ENCODE measurements around the gene CD300E. TPM values are rescaled to one million over a fixed set of nuclear protein-coding genes. Genes with fewer than 3 reads are reported as not detected.

The CD300E gene, protein sequence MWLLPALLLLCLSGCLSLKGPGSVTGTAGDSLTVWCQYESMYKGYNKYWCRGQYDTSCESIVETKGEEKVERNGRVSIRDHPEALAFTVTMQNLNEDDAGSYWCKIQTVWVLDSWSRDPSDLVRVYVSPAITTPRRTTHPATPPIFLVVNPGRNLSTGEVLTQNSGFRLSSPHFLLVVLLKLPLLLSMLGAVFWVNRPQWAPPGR
- not detected in 2 replicates for total RNA-seq (2014; rRNA removed; shearing (Covaris generic))
- not detected in 2 replicates for polyA plus RNA-seq (2014; cell fraction: nucleus; rRNA removed)

DNA sequence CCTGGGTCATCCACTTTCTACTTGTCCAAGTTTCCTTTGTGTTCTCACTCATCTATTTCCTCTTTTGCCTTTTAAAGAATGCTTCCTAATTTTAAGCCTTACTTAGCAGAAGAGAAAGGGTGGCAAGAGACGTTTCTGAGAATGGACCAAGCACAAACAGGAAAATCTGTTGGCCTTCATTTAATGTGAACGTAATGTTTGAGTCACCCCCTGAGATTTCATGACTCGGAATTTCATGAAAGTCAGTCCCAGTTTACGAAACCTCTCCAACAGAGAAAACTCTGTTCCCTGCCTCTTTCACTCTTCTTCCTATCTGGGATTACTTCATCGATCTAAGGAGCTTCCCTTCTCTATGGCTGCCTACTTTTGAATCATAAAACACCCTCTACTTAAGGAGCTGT is at the start of gene CD300E:
TSS of gene CD300E (minus strand) at position 46 of the 401 bp plus-strand sequence. CDS start 117 bp downstream, outside the sequence.
- DNase-seq (ENCODE audit: extremely low read depth, low read depth), result no peak

DNA sequence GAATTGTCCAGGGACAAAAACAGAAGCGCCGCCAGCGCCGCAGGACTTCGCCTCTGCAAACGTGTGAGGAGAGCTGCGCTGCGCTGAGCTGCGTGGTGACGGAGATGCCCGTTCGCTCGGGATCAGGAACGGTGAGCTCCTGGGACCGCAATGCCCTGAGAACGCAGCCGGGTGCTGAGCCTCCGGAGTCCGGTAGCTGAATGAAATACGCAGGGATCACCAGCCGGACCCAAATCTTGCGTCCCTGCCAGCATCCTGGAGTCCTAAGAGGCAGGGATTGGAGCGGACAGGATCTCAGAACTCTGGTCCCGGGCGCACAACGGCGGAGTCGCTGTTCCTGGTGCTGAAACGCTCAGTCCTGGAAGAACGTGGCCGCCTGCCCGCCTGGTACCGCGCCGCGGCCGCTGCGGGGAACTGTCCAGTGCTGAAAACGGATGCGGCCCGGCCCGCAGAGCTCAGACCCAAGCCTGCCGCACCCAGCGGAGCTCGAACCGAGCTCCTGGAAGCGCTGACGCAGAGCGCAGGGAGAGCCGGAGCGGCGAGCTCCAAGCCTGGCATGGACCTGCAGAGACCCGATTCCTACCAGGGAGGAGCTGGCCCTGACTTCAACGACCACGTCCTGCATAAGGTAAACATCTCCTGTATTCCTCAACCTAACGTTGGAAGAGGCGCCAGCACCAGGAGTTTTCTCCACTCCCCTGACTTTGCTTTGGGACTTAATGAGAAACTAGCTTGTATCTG is 47.7 kb upstream of the CD300E start:
- DNase-seq (ENCODE audit: extremely low read depth, low read depth), result peak; percentile 82

DNA sequence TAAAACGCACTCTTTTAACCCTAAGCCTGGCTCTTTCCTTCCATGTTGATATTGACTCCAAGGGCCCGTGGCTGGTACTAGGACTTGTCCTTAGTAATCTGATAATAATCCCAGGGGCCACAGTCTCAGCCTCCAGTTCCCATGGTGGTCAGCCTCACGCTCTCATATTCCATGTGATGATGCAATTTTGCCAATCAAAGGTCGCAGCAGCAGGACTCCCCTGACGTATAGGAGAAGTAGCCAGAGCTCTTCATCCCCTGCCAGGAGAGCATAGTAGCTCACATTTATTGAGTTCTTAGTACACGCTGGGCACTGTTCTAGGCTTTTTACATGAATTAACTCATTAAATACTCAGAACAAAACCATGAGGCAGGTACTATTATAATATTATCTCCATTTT is 46.8 kb upstream of the CD300E start:
- no peak for DNase-seq (ENCODE audit: extremely low read depth, low read depth)

DNA sequence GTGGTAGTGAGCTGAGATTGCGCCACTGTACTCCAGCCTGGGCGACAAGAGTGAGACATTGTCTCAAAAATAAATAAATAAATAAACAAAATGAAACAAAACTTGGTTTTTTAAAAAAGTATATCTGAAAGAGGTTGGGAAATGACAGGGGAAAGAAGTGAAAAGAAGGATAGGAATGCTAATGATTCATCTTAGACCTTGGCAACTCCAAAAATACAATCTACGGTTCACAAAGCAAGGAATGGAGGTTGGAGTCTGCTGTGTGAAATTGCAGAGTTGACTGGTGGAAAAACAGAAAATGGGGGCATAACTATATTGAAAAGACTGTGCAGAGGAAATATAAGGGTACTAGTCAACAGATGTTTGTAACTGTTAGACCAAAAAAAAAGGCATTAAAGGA is 40.0 kb upstream of the CD300E start:
- DNase-seq (ENCODE audit: extremely low read depth, low read depth), result no peak

DNA sequence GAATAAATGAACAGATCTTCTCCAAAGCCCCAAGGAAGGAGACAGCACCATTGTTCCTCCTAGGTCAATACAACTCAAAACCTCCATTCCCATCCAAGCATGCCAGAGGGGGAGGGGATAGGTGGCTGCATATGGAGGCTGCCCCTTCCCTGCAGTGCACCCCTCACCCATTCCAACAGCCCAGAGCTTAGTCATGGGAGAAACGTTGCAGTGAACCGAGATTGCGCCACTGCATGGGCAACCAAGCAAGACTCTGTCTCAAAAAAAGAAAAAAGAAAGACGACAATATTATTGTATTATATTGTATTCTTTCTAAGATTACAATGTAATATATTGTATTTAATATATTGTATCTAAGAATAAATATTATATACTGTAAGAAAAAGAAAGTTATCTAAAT is 36.4 kb upstream of the CD300E start:
- DNase-seq (ENCODE audit: extremely low read depth, low read depth), result no peak

DNA sequence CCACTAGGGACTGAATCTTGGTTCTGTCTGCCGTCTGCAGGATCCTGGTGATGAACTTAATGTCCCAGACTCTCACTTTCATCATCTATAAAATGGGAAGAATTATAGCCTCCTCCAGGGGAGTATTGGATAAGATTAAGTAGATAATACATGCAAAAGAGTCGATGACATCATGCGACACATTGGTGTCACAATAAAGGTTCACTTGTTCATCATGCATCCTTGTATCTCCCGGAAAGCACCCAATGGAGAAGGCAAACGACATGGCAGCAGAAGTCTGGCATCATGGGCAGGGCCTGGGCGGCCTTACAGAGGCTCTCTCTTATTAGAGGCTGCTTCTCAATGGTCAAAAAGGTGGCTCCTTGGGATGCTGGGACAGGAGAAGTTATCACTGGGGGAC is 35.1 kb upstream of the CD300E start:
- DNase-seq (ENCODE audit: extremely low read depth, low read depth), result no peak

DNA sequence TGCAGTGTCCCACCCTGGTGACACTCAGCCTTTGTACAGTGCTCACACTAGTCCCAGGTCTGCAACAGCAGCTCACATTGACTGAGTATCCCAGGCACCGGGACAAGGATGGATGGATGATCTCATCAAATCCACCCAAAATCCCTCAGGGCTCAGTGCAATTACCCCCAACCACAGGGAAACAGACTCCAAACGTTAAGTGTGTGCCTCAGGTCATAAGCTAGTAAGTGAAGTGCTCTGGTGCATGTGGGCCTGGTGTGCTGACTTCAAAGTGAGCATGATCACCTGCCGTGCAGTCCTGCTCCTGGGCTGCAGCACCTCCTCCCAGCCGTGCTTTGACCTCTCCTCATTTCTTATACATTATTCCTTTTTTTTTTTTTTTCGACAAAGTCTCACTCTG is 31.2 kb upstream of the CD300E start:
- no peak for DNase-seq (ENCODE audit: extremely low read depth, low read depth)

DNA sequence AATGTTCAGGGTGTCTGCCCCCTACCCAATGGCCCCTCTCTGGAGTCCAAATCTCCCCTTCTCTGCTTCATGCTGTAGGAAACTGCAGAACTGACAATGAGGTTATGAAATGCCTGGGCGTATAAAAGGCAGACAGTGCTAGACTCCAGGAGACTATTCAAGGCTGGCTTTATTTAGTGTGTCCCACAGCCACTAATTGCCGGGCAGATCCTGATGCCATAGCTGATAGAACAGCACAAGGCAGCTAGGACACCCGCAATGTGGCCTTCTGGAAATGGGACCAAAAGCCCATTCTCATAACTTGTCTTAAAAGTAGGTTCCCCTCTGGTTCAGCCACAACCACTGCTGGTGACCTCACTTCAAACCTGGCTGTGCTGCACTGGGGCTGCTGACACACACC is 28.5 kb upstream of the CD300E start:
- no peak for DNase-seq (ENCODE audit: extremely low read depth, low read depth)

DNA sequence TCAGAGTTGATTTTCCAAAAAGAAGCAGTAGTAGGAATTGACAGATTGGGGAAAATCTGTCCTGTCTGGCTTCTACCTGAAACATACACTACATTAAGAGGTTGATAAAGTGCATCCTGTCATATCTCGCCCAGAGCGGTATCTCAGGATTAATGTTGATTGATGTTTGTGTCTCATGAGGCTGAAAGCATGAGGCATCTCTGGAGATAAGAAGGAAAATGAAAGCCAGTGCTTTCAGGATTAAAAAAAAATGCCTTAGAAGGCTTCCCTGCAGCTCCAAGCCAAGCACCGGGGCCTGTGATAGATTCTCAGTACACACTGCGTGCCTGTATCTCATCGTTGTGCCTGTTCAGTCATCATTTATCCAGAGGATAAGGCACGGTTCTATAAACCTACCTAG is 26.4 kb upstream of the CD300E start:
- no peak for DNase-seq (ENCODE audit: extremely low read depth, low read depth)

DNA sequence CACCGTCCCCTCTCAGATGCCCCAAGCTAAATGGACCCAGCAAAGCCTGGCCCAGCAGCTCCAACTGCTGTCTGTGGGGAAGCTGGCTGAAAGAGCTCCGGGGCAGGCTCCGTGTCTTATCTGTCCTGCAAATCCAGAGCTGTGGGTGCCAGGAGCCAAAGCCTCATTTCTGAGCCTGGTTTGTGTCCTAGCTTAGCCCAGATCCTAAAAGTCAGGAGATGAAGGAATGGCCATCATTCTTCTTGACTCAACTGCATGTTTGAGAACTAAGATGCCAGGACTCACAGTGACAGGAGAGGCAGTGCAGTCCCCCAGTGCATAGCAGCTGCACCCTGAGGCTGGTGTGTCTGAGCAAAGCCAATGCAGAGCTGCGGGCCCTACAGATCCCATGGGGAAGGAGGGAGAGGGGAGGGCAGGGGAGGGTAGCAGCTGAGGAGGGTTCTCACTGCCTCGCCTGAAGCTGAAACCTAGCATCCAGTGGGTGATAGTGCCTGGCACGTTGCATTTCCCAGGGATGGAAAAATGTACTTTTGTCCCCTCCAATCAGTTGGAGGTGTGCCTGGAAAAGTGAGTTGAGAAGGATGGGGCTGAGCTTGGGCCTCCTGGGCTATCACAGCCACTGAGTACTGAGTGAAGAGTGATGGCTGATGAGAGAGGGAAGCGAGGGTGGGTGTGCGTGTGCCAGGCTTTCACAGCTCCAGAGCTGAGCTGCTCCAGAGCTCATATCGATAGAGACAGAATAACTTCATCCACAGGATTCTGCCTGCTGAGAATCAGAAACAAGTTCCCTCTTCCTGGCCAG is 24.5 kb upstream of the CD300E start:
- DNase-seq (ENCODE audit: extremely low read depth, low read depth), result no peak

DNA sequence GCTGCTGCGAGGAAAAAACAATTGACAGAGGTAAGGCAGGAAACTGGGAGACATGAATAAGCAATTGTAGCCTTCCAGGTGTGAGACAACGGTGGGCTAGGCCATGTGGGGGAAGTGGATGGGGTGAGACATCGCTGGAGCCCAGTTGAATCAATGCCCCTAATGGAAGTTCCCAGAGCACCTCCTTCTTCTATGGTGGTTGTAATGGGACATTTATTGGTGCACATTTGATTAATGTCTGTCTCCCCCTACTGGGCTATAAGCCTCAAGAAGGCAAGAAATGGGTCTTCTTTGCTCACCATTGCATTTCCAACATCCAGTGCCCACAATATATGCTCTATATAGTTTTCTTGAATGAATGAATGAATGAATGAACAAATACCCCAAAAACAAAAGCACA is 22.7 kb upstream of the CD300E start:
- peak; percentile 19 for DNase-seq (ENCODE audit: extremely low read depth, low read depth)

DNA sequence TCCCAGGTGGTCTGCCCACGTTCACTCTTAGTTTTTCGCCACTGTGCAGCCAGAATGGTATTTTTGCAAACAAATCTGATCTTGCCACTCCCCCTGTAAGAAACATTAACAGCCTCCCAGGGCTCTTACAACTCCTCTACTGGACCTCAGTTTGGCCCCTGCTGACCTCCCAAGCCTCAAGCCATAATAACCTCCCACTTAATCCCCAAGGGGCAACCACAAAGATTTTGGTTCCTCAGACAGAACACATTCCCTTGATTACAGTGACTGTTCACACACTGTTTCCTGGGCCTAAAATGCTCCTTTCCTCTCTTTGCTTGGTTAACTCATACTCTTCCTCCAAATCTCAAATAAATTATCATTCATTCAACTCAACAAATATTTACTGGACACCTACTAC is 21.5 kb upstream of the CD300E start:
- no peak for DNase-seq (ENCODE audit: extremely low read depth, low read depth)

DNA sequence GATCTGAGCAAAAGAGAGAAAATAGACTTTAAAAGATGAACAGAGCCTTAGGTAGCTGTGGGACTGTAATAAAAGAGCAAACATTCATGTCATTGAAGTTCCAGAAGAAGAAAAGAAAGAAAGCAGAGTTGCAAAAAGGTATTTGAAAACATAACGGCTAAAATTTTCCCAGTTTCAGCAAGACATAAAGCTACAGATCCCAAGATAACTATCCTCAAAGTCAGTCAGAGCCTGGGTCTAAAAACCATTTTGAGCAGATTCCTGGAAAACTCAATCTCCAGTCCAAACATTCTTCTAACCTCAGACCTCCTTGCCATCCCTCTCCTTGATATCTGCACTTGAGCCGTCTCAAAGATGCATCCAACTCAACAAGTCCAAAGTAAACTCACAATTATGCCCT is 20.9 kb upstream of the CD300E start:
- DNase-seq (ENCODE audit: extremely low read depth, low read depth), result no peak

DNA sequence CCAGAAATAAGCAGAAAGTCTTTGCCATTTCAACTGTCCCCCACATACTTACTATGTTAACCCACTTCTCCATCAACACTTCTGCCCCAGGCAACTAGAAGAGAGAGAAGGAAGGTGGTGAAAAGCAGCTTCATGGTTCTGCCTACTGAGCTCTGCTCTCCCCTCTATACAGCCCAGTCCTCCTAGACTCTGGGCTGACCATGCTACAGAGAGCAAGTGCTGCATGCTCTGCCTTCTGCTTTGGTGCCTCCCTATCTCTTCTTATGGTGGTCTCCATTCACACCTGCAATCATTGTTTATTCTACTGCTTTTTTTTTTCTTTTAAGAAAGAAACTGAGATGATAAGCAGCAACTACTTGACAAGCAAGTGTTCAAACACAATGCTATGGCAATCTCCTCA is 20.3 kb upstream of the CD300E start:
- no peak for DNase-seq (ENCODE audit: extremely low read depth, low read depth)

DNA sequence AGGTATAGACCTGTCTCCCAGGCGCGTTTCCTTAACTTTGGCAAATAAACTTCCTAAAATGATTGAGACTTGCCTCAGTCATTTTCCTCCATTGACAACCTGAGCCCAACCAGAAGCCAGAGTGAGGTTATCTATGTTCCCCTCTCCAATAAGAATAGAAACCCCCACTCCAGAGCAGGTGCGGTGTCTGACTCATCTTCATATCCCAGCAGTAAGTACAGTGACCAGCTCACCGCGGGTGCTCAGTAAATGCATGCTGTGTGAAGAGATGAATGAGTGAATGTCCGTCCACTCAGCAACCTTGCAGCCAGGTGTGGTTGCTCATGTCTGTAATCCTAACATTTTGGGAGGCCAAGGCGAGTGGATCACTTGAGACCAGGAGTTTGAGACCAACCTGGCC is 19.5 kb upstream of the CD300E start:
- DNase-seq (ENCODE audit: extremely low read depth, low read depth), result no peak

DNA sequence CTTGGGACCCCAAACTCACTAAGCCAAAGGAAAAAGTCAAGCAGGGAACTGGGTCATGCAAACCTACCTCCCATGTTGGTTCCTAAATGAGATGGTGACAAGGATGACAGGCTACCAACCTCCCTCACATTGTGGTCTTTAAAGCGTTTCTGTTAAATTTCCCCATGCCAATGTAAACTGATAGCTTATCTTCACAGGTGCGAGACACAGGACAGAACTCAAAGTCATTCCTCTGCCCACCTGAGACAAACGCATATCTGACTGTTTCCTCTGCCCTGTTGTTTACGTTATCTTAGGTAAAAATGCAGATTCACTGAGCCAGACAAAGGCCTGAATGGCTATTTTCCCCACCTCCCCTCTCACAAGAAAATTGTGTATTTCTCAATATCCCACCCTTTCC is 19.0 kb upstream of the CD300E start:
- no peak for DNase-seq (ENCODE audit: extremely low read depth, low read depth)

DNA sequence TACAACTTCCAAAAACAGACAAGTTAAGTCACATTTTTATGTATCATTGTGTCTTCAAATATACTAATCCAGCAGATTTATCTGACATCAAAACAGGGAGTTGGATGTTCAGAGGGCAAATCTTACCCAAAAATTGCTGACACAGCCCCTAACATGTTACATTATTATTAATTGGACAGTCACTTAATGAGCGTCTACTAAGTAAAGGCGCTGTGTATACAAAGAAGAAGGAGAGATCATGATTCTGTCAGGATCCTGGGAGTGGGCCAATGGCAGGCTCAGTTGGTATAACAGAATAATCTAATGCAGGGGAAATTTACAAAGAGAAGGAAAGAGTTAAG is 18.4 kb upstream of the CD300E start:
- no peak for DNase-seq (ENCODE audit: extremely low read depth, low read depth)

DNA sequence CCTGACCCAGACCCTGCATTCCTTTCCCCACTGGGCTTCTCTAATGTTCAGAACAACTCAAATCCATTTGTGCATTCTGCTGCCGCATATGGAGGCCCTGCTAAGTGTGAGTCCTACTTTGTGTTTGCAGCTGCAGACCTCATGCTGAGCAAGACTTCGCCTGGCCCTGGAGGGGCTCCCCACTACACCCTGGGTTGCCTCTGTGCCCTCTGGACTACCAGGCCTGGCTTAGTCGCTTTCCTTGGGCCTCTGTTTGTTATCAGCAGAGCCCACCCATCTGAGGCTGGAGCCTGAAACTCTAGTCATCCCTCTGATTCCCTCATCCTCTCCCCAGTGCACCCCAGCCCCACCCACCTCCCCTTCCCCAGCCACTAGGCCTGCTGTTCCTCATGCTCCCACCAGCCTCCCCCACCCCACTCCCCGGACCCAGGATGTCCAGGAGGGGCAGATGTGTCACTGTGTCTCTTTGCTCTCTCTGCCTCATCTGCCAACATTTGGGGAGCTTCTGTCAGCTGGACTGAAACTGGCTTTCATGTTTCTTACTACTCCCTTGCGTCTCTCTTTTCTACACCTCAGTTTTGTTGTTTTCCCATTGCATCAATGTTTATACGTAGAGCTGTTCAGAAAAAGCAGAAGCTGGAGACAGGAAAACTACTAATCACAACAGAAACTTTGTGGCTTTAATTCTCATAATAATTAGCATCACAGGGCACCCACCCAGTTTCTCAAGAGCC is 17.9 kb upstream of the CD300E start:
- DNase-seq (ENCODE audit: extremely low read depth, low read depth), result no peak

DNA sequence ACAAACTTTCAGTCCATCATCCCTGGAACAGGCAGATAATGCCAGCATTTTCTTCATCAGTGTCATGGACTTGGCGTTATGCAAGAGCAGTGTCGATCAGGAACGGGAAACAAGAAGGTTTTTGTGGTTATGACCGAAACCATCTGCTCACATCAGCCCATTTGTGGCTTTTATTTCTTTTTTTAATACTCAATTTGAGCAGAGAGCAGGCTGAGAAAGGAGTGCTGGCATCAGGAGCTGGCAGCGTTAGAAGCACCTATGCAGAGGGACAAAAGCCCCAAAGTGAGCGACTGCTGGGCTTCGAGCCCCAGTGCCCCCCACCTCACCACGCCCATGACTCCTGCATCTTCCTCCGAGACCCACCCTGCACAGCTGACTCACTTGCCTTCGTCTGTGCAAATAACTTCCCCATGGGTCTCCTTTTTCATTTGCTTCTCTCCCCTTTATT is 16.2 kb upstream of the CD300E start:
- DNase-seq (ENCODE audit: extremely low read depth, low read depth), result no peak

DNA sequence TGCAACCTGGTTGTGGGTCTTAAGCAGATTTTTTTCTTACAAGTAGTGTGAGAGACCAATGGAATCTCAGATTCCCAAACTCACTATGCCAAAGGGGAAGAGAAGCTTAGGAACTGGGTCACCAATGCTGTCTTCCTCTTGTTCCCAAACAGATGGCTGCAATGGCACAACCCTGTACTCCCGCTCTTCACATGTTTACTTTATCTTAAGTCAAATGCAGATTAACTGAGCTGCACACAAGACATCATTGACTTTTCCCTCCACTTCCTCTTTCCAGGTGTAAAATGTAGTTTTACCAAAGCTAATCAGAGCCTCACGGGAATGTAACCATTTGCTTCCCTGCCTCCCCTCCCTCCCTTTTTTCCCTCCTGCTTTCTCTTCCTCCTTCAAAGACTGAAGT is 14.4 kb upstream of the CD300E start:
- DNase-seq (ENCODE audit: extremely low read depth, low read depth), result no peak

DNA sequence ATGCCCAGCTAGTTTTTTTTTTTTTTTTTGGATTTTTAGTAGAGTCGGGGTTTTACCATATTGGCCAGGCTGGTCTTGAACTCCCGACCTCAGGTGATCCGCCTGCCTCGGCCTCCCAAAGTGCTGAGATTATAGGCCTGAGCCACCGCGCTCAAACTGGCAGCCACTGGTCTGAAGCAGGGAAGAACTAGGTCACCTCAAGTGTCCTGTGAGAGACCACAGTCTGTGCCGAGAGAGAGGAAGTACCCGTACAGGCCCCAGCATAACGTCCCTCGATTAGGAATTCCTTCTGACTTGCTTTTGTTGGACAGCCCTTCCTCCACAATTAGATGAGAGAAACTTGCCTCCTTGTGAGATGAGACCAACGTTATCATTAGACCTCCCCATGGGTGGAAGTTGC is 13.7 kb upstream of the CD300E start:
- DNase-seq (ENCODE audit: extremely low read depth, low read depth), result no peak

All from NCI-H460 (cell line).